HG03521 (cell line): ENCODE results near the gene CEBPG.

Source experiments
- ATAC-seq: cut with Tn5 transposase; IDR thresholded peaks from one replicate; pipeline ENCODE4 v1.9.1; 2021; ENCODE audit warnings: mild to moderate bottlenecking, moderate library complexity; ENCODE audit not compliant: unreplicated experiment

CEBPG gene

DNA sequence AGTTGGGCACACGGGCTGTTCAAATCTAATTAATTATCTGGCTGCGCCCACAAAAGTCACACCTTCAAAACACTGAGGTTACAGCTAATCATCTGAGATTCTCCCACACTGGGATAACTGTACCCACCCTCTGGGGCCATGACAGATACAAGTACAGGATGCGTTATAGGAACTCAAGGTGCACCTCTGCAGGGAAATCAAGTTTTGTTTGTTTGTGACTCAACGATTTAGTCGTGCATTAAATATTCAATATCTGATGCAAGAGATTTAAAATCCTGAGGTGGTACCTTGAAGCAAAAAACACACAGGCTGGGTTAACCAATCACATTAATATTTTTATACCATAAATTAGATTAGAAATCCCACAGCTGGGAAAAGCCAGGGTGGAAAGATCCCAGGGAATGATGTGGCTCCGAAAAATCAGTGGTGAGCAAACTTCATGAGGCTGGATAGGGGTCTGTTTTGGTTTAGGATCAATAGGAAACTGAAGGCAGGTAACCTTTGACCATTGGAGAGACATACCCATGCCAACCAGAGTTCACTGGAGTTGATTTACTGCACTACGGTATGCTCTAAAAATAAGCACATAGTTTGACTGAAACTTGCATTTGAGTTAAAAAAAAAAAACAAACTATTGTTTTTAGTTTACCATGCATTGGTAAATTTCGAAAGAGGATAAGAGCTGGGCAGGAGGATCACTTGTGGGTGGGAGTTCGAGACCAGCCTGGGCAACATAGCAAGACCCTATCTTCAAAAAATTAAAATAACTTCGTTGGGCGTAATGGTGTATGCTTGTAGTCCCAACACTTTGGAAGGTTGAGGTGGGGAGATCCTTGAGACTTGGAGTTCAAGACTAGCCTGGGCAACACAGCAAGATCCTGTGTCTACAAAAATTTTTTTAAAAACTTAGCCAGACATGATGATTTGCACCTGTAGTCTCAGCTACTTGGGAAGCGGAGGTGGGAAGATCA lies 23.9 kb upstream of the CEBPG start:
- no peak for ATAC-seq

DNA sequence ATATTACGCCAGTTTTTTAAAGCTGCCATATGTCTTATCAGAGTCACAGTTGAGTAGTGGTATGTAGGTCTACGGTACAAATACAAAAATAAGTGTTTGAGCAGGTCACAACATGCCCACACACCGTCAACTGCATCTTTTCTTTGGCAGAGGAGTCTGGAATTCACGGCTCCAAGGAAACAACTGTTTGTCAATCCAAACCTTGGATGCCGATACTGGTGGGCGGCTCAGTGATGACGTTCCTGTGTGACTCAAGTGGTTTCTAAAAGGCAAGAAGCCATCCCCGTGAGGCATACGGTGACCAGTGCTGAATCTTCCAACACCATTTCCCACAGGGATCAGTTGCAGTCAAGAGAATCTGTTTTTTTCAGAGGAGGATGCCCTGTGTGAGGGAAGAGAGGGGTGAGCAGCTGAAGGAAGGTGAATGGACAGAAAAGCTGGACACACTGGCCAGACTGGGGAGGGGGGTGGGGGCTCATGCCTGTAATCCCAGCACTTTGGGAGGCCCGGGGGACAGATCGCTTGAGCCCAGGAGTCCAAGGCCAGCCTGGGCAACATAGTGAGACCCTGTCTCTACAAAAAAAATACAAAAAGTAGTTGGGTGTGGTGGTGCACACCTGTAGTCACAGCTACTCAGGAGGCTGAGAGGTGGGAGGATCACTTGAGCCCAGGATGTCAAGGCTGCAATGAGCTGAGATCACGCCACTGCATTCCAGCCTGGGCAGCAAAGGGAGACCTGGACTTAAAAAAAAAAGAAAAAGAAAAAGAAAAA lies 22.8 kb upstream of the CEBPG start:
- ATAC-seq, result no peak

DNA sequence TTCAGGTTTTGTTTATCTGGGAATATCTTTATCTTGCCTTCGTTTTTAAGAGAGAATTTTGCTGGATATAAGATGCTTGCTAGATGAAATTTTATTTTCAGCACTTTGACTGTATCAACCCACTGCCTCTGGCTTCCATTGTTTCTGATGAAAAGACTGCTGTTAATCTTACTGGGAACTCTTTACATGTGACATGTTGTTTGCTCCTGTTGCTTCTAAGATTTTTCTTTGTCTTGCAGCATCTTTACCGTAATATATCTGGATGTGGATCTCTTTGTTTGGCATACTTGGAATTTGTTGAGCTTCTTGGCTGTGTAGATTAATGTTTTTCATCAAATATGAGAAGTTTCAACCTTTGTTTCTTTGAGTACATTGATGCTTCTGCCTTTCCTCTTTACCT lies 18.0 kb upstream of the CEBPG start:
- no peak for ATAC-seq

DNA sequence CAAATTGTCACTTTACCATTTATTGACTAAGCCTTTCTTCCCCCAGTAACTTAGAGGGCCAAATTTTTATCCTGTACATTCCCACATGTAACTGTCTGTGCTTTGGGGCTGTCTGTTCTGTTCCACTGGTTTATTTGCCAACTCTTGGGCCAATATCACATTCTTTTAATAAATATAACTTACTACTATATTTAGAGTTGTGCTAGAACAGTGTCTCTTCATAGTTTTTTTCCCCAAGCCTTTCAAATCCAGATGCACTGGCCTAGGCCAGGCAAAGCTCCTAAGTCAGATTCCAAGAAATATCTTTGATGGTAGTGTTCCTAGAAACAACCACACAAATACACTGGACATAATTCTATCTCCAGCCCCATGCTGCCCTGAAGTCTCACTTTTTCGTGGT lies 16.0 kb upstream of the CEBPG start:
- ATAC-seq, result no peak

DNA sequence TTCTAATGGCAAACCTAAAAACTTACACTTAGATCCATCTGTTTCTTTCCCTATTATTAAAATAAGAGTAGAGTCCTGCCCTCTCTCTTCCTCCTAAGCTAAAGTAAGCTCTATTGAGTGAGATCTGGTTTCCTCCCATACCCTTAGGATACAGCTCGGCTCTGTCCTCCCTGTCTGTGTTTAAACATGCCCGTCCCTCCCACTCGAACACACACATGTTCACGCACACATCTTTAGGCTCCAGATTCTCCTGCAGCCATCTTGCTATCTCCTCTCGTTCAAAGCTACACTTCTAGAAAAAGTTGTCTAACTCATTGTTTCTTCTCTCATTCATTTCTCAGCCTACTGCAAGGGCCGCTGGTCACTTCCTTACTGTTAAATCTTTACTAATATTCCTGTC lies 15.1 kb upstream of the CEBPG start:
- no peak for ATAC-seq

DNA sequence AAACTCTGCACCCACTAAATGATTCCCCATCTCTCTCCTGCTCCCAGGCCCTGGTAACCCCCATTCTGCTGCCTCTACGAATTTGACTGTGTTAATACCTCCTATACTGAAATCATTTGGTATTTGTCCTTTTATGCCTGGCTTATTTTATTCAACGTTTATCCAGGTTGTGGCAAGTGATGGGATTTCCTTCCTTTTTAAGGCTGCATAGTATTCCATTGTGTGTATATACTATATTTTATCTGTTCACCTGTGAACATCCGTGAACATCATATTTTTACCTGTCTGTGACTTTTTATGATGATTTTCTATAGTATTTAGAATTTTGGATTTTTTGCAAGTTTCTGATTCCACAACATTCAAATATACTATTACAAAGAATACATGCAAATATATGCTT lies 13.9 kb upstream of the CEBPG start:
- ATAC-seq, result no peak

DNA sequence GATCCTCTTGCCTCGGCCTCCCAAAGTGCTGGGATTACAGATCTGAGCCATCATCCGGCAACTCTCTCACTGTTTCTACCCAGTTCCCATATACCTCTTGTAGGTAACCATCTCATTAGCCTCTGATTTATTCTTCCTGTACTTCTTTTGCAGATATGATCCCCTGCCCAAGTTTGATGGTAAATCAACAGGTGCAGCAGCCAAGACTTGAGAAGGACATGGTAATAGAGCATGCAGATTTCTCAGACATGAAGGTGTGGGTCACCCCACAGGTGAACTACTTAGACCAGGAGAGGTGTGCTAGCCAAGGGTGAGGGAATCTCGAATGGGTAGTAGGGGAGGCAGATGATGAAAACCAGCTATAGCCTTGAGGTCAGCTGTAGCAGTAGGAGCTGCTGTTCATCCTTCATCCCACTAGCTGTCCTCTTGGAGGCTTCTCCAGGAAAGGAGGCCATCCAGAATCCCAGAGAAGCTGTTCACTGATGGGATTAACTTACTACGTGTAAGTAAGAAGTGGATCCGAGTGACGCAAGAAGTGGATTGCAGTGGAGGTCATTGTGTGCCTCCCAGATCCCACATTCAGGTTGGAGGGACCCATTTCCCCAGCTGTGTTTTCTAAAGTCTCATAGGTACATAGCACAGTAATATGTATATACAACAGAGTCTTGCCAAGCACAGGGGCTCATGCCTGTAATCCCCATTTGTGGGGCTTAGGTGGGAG lies 10.8 kb upstream of the CEBPG start:
- no peak for ATAC-seq

DNA sequence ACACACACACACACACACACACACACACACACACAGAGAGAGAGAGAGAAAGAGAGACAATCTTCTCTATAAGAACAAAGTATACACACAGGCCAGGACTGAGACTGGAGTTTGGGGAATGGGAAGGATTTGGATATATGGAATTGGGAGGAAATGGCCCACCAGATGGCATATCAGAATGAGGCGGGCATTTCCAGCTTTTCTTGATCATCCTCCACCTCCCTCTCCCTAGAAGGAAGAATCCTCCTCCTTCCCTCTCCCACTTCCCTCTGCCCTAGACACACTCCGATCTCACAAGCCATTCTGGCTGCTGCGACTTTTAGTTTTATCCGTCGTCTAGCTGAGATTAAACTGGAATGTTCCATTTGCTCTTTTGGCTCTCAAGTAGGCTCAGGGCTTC lies 10.0 kb upstream of the CEBPG start:
- ATAC-seq, result no peak

DNA sequence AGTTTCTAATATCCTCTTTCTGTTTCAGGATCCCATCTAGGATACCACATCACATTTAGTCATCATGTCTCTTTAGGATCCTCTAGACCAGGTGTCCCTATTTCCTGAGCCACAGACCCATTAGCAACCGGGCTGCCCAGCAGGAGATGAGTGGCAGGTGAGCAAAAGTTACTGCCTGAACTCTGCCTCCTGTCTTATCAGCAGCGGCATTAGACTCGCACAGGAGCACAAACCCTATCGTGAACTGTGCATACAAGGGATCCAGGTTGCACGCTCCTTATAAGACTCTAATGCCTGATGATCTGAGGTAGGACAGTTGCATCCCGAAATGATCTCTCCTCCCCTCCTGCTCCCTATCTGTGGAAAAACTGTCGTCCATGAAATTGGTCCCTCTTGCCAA lies 7.8 kb upstream of the CEBPG start:
- no peak for ATAC-seq

DNA sequence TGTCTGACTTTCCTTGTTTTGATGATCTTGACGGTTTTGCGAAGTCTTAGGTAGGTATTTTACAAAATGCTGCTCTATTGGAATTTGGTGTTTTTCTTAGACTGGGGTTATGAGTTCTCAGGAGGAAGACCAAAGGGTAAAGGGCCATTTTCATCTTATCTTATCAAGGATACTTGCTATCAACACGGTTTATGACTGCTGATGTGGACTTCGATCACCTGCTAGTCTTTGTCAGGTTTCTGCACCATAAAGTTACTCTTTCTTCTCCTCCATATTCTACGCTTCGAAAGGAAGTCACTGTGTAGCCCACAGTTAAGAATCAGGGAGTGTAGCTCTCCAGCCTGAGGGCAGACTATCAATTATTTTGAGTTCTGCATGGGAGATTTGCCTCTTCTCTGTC lies 7.4 kb upstream of the CEBPG start:
- ATAC-seq, result no peak

DNA sequence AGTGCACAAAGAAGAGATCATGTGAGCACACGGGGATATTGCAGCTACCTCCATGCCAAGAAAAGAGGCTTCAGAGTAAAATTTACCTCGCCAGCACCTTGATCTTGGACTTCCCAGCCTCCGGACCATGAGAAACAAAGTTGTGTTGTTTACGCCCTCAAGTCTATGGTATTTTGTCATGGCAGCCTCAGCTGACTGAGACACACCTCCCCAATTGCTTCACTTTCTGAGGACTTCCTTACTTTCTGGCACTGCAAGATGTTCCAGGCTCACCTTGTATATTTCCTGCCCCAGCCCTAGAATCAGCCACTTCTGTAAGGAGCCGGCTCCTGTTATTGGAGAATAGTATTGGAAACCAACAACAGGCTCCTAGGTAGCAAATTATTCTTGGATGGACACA lies 6.6 kb upstream of the CEBPG start:
- no peak for ATAC-seq

DNA sequence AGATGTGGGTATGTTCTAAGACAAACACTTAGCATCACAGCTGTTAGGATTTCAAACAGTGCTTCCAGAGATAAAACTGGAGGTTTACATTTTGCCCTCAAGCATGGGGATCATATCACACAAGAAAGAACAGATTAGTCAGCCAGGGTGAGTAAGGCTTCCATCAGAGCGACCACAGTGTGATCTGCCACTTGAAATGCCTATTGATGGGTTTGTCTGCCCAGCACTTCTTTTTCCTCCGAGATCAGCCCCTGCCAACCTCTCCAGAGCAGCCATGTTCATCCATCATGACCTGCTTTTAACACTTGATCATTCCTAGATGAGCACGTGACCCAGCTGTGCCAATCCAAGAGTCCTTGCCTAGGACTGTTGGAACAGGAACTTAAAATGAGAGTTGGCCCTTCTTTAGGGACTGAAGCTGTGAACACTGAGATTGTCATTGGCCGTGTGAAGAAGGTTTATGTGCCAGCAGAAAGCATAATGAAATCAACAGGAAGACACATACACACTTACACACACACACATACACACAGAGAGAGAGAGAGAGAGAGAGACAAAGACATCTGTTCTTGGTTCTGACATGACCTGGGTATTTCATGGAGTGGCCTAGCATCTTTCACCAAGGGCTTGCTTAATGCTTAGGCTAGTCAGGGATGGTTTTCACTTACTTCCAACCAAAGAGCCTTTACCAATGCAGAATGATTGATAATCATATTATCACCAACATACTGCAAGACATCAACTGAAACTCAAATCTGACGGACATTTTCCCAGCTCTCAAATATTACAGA lies 5.2 kb upstream of the CEBPG start:
- ATAC-seq, result no peak

DNA sequence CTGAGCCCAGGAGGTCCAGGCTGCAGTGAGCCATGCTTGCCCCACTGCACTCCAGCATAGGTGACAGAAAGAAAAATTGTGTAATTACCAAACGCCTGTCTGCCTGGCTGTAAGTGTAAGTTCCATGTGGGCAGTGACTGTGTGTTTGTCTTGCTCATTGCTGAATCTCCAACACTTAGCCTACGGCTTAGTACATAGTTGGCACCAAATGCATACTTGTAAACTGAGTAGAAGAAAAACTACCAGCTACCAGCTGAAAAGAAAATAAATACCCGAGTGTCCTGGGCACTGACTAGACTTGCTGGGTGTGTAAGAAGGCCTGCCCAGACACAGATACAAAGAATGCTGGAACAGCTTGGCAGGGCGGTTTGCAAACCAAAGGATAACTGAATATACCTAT lies 2.7 kb upstream of the CEBPG start:
- no peak for ATAC-seq

DNA sequence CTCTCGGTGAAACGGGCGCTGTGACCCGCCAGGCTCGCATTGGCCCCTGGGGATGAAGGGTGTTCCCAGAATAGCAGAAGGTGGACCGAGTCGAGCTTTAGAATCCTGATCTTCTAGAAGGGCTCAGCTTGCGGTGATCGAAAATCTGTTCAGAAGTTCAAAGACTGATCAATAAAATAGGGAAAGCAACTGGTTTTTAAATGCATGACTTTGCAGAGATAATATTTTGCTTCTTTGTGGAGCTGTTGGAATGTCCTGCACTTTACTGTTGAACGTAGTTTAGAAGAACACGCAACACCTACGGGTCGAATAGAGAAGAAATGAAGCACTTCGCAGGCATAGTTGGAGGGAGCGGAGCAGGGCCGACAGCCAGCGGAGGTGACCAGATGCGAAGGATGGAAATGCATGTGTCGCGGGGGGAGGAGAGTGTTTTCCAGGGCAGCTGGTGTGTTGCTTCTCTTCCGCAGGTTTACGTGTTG lies 766 bp downstream of the CEBPG start:
- no peak for ATAC-seq

DNA sequence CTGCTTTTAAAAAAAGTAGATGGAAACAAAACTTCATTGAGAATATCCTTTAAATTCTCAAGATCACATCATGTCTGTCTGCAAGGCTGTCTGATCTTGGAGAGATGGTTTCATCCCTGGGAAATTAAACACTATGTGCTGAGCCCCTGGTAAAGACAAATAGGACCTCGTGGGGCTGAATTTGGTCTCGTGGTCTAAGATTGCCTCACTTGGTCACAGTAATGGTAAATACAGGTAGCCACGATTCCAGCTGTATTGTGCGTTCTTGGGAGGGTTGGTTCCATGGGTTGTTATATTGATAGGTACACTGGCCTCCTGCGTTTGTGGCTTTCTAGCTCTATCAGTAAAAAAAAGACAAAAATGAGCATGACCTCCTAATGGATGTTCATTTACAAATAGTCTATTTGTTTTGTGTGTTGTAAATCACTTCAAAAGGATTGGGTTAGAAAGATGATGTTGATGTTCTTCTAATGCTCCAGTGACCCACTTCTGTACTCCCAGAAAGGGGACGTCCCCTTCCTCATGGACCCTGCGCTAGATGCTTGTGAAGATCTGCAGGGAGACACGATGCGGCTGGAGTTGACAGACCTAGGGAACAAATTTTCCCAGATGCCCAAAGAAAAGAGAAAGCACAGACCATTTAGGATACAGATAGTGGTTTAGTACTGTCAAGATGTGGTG lies 1.8 kb downstream of the CEBPG start:
- ATAC-seq, result no peak

DNA sequence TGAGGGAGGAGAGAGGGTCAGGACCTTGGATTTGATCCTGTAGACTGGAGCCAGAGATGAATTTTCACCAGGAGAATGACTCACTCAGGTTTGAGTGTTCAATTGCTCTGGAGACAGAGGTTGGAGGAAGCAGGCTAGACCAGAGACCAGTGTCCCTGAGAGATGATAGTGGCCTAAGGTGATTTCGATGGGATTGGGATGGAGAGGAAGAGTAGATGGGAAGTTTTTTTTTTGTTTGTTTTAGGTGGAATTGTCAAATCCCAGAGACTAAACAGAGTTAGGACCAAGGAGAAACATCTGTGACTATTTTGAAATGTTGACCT lies 2.3 kb downstream of the CEBPG start:
- ATAC-seq, result no peak

DNA sequence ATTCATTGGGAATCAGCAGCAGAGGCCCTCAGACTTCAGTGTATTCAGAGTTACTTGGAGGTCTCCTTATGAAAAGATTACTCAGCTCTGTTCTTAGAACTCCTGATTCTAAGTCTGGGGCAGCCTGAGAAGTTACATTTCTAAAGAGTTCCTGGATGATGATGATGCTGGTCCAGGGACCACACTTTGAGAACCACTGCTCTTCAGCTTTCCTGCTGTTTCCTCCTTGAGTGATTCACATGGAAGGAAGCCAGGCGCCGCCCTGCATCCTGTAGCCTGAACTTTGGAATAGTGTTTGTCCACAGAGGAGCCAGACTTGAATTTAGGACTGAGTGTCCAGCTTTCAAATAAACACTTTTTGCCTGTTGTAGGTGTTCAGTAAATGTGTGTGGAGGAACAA lies 2.9 kb downstream of the CEBPG start:
- no peak for ATAC-seq

DNA sequence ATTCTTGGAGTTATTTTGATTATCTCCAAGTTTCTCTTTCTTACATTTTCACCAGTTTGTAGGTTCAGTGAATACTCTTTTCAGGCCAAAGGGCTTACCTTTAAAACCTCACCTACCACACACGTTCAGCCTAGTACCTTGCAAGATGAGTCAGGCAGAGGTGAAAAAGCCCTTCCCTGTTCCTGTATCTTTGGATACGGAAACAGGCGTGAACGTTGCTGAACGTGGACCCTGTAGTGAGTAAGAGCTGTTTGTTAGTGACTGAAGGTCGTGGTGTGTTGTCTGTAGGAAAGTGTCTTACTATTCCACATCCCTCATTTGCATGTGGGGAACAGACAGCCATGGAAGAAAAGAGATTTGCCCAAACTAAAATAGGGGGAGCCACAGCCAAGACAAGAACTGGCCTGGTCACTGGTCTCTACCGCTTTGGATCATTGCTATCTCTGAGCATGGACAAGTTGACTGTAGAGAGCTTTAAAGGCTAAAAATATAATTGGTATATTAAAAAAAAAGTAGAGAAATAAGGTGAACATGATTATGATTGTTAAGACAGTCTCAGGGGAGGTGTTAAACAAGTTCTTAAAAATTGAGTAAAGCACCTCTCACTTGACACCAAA lies 3.5 kb downstream of the CEBPG start:
- no peak for ATAC-seq

DNA sequence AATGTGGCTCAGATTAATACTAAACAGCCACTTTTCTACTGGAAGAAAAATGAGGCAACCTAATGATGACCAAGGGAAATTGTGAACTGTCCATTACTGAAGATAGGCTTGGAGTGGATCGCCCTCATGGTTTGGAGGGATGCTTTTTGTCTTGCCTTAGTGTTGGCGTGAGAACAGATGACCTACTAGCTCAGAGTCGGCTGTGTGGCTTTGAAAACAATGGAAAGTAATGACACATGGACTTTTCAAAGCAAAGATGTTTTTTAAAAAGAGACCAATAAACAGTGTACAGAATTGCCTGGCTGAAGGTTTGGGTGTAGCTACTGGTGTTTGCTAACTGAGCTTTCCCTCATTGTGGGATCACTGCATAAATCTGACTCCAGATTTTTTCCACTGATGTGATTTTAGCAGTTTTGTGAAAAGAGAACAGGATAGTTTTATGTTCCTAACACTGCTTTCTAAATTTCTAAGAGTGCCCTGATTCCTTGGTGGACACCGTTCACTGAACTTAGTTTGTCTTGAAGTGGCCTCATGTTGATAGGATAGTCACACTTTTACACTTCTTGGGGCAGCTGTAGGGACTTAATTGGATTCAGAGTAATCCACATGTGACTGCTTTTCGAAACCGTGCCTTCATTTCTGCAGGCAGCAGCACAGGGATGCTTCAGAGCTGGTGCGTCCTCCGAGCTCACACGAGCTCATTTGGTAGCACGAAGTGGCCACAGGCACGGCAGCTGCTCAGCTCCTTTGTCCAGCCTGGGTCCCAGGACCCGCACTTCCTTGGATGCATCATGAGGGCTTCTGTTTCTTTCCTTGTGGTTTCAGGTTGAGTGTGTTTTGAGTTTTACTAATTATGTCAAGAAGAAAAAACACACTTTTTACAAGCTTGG lies 4.3 kb downstream of the CEBPG start:
- ATAC-seq, result no peak
